ENCODE results near the gene DKK1. TPM values are rescaled to one million over a fixed set of nuclear protein-coding genes. Genes with fewer than 3 reads are reported as not detected.

Gene DKK1
- total and polyA plus RNA-seq, 2 donors (not counting 3 experiments of a cell fraction or from before 2014, with no cell fraction given) = 184 to 202 TPM

GRCh38 chr10:52276986-52277385 is 37.1 kb upstream of the DKK1 start:
- H3K9me1 ChIP-seq (replicated peaks; ENCODE audit: control insufficient read depth, extremely low read depth, insufficient read depth, low read length) = no peaks in the 10 kb centered on the region
- no peak overlapping the region for H3K27ac ChIP-seq (ENCODE audit: insufficient read depth, low read depth, low read length)
- no peaks in the 10 kb centered on the region for H3K27me3 ChIP-seq (ENCODE audit: control insufficient read depth in 2 of 2, insufficient read depth in 2 of 2, low read length in 2 of 2)
- H3K79me2 ChIP-seq (ENCODE audit: control insufficient read depth, insufficient read depth, low read length) = no peaks in the 10 kb centered on the region
- POLR2A ChIA-PET = no interaction called here
- dilution Hi-C loops (cut with MboI; ENCODE audit: extremely low pct_ligation_motif_present, low sequenced_read_pairs) (no loop called here), intact Hi-C loops (cut with micrococcal nuclease) (no loop called here)
- no peak overlapping the region for H3K4me3 ChIP-seq (replicated peaks in 1 of 3; ENCODE audit: insufficient read depth in 1 of 3, low read depth in 1 of 3, low read length in 3 of 3)
- no peaks in the 10 kb centered on the region for H3K36me3 ChIP-seq (ENCODE audit: control insufficient read depth in 2 of 2, extremely low read depth in 1 of 2, insufficient read depth in 2 of 2, low read length in 2 of 2)
- TF ChIP-seq POLR2AphosphoS5 (IDR thresholded peaks at IDR 0.05; ENCODE audit: insufficient read depth, low read depth, low read length) = no peak
- TF ChIP-seq GATA2 (IDR thresholded peaks at IDR 0.05; ENCODE audit: insufficient read depth, insufficient read length, low read depth, low read length) = no peak
- no peak for TF ChIP-seq FOS (IDR thresholded peaks at IDR 0.05; ENCODE audit: borderline replicate concordance, insufficient read depth, low read length)
- TF ChIP-seq EZH2 (IDR thresholded peaks at IDR 0.05; ENCODE audit: borderline replicate concordance, low read depth, low read length, severe bottlenecking) = no peak
- TF ChIP-seq, protein P1, sequence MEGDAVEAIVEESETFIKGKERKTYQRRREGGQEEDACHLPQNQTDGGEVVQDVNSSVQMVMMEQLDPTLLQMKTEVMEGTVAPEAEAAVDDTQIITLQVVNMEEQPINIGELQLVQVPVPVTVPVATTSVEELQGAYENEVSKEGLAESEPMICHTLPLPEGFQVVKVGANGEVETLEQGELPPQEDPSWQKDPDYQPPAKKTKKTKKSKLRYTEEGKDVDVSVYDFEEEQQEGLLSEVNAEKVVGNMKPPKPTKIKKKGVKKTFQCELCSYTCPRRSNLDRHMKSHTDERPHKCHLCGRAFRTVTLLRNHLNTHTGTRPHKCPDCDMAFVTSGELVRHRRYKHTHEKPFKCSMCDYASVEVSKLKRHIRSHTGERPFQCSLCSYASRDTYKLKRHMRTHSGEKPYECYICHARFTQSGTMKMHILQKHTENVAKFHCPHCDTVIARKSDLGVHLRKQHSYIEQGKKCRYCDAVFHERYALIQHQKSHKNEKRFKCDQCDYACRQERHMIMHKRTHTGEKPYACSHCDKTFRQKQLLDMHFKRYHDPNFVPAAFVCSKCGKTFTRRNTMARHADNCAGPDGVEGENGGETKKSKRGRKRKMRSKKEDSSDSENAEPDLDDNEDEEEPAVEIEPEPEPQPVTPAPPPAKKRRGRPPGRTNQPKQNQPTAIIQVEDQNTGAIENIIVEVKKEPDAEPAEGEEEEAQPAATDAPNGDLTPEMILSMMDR (IDR thresholded peaks at IDR 0.05; ENCODE audit: extremely low read depth in 1 of 2, insufficient read depth in 1 of 2, low read depth in 1 of 2, low read length in 2 of 2) = no peak
- TF ChIP-seq MYC (IDR thresholded peaks at IDR 0.05; ENCODE audit: low read depth, low read length) = no peak
- no peak for TF ChIP-seq JUN (IDR thresholded peaks at IDR 0.05; ENCODE audit: borderline replicate concordance, insufficient read depth, insufficient read length, low read depth)
- no peak for TF ChIP-seq MAX (IDR thresholded peaks at IDR 0.05; ENCODE audit: insufficient read depth, insufficient read length)
- TF ChIP-seq POLR2A (IDR thresholded peaks at IDR 0.05; ENCODE audit: low read depth, low read length) = no peak
- CTCF ChIA-PET = no interaction called here
- DNase-seq (ENCODE audit: low read depth, low spot score) (no peak), FAIRE-seq (no peak)
- BruUV-seq (replicated peaks) = no TSS peak
- H3K4me2 ChIP-seq (ENCODE audit: insufficient read depth, low read length) = no peak overlapping the region
- no peak overlapping the region for H2AFZ ChIP-seq (ENCODE audit: low read depth, low read length)
- no peaks in the 10 kb centered on the region for H4K20me1 ChIP-seq (replicated peaks; ENCODE audit: control insufficient read depth, extremely low read depth, insufficient read depth, low read length)
- peaks cover 10% of the 10 kb centered on the region for H3K4me1 ChIP-seq (ENCODE audit: control insufficient read depth, extremely low read depth, insufficient read depth, low read length)
- no peaks in the 10 kb centered on the region for H3K9me3 ChIP-seq (replicated peaks; ENCODE audit: control insufficient read depth, insufficient read depth, low read length)
- H3K9ac ChIP-seq (replicated peaks; ENCODE audit: extremely low read depth, insufficient read depth, low read length) = no peak overlapping the region

All from endothelial cell of umbilical vein (primary cell).